GM21825 (cell line): Measurements from ENCODE around the gene QKI.
"Not testable (repeated sequence)": the region's sequence is repeated elsewhere in the genome, so short reads cannot be mapped to it uniquely, and the experiment has no call there.

Experiments
- ATAC-seq: cut with Tn5 transposase; IDR thresholded peaks from one replicate; pipeline ENCODE4 v1.9.1; 2021; ENCODE audit warnings: mild to moderate bottlenecking, moderate library complexity; ENCODE audit not compliant: unreplicated experiment

The QKI gene

GRCh38 chr6:163438298-163438939, 23.9 kb downstream of the QKI start:
- ATAC-seq: no peak

- ATAC-seq: no peak
These were observed 24.4 kb downstream of the QKI start for GRCh38 chr6:163438940-163439335.

DNA sequence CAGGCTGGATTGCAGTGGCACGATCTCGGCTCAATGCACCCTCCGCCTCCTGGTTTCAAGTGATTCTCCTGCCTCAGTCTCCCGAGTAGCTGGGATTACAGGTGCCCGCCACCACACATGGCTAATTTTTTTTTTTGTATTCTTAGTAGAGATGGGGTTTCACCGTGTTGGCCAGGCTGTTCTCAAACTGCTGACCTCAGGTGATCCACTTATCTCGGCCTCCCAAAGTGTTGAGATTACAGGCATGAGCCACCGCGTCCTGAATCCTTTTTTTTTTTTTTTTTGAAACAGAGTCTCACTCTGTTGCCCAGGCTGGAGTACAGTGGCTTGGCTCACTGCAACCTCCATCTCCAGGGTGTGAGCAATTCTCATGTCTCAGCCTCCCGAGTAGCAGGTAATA, 24.9 kb downstream of the QKI start:
- ATAC-seq: not testable (repeated sequence)

DNA sequence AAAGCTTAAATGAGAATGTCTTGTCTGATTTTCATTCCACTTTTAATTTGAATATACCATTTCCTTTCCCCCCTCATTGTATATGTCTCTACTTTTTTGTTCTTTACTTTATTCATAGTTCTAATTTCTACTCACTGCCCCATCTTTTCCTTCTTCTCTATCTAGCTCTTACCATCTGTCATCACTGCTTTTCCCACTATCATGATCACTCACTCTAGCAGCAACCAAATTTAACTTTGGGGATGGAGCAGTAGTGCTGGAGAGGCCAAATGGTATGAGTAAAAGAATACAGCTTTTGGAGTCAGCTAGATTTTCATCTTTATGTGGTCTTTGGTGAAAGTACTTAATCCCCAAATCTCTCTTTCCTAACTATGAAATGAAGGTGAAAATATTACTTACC, 25.5 kb downstream of the QKI start:
- ATAC-seq: no peak

DNA sequence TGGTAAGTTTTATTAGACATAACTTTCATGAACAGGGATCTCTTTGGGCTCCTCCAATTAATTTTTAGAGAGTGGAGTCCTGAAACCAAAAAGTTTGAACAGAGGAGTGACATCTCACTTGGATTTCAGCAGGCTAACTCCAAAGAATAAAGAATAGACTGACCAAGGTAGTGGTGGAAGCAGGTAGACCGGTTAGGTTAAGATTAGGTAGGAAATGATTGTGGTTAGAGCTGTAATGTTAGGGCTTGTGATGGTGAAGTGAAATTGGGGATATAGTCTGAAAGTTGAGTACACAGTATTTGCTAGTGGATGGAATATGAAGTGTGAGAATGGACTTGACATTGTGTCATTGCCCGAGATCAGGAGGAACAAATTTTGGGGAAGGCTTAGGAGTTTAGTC, 27.8 kb downstream of the QKI start:
- no peak for ATAC-seq

GRCh38 chr6:163444077-163444476, 29.6 kb downstream of the QKI start:
- no peak for ATAC-seq

GRCh38 chr6:163446549-163446948, 32.0 kb downstream of the QKI start:
- no peak for ATAC-seq

DNA sequence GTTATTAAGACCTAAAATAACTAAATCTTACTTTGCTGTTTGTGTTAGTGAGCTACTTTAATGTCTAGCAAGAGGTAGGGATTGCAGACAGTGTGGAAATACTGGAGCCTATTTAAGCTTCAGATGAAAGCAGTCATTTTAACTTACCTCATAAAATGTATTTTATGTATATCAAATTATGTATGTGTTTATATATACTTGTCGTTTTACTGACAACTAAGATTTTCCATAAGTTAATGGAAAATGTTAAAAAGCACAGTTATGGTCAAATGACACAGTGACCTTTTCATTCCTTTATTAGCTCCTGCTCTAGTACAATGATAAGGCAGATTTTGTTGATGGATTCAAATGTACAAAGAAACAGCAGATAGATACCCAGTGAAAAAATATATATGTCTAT, 34.6 kb downstream of the QKI start:
- ATAC-seq: no peak

GRCh38 chr6:163454425-163454824, 39.9 kb downstream of the QKI start:
- no peak for ATAC-seq

DNA sequence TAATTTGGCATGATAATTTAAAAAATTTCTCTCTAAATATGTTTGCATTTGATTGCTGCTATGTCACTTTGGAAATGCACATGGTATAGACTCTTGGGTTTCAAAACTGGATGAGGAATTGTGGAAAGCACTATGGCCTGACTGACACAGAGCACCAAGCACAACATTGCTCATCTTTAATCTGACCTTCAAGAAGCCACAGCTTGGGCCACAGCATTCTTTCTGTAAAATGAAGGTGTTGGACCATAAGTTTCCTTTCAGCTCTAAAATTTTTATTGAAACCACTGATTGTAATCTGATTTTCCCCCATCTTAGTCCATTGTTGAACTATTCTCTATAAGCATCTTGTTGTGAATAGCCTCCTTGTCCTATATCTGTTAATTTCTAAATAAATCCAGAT, 41.0 kb downstream of the QKI start:
- ATAC-seq: no peak

DNA sequence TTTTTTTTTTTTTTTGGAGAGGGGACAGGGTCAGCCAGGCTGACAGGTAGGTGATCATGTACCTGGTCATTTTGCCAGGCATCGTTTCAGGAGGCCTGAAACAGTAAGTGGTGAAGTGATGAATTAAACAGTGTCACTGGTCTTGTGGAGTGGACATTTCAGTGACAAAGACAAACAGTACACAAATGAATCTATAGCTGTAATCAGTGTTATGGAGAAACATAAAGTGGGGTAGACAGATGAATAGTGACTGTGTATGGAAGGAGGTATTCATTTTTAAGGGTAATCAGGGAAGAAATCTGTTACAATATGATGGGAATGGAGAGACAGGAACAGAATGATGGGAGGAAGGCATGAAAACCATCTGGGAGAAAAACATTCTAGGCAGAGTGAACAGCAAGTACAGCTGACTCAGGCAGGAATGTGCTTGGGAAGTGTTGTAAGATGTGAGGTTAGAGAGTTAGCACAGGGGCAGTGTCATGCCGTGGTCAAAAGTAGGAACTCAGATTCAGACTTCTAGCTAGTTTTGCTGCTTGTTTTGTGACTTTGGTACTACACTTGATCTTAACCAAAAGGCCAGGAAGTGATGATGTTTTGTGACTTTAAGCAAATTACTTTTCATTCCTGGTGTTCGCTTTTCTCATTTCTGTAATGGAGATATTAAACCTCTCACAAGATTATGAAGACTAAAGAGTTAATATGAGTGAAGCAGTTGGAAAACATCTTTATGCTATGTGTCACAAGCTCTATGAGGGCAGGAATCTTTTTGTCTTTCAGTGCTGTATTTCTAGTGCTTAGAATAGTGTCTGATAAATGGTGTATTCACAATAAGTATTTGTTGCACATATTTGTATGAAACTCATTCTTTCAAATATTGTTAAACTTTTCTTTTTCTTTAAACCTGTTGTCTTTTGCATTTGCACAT, 43.4 kb downstream of the QKI start:
- peak; percentile 38 for ATAC-seq

DNA sequence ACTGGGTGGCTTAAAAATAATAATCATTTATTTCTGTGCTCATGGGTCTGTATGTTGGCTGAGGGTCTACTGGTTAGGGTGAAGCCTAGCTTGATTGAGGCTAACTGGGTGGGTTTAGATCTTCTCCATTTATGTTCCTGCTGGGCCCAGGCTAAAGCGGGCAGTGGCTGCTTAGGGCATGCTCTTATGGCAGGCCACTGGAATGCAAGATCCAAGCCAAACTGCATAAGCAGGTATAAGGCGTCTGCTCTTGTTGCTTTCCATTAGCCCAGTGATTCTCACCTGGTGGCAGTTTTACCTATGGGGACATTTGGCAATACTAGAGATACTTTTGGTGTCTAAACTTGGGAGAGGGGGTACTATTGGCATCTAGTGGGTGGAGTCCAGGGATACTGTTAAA, 44.5 kb downstream of the QKI start:
- ATAC-seq: no peak

- ATAC-seq: no peak
These were observed 45.0 kb downstream of the QKI start for GRCh38 chr6:163459536-163459935.

DNA sequence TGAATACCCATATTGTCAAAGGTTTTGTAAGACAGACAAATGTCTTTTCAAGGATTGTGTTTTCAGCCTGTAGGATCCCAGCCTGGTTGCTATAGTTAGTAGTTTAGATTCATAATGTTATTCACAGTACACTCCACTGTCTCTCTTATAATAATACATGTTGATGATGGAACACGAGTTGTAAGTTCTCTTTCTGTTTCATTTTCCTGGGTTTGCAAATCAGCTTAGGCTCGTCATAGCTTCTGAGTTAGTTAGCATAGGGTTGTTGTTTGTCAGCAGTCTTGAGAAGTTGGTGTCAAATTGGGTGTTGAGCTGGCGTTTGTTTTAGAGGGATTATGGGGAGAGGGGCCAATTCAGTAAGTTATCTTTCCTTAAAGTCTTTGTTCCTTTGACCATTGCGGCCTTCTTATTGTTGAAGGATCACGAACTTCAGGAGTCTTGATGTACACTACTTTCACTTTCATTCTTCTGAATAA, 45.8 kb downstream of the QKI start:
- ATAC-seq: peak; percentile 83

GRCh38 chr6:163461696-163462095, 47.2 kb downstream of the QKI start:
- ATAC-seq: no peak

DNA sequence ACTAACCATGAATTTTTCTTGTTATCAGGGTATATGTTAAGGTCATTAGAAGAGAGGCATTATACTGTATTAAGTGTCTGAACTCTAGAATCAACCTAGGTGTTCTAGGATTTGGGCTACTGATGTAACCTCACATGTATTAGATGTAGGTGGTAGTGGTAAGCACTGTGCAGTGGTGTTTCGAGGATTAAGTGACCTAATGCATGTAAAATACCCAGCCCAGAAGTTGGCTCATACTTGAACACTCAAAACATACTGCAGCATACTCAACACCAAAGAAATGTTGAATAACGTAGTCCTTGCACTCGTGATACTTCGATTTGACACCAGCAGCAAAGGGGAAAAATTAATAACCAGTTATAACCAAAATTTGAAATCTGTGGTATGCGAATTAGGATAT, 48.7 kb downstream of the QKI start:
- ATAC-seq: no peak

DNA sequence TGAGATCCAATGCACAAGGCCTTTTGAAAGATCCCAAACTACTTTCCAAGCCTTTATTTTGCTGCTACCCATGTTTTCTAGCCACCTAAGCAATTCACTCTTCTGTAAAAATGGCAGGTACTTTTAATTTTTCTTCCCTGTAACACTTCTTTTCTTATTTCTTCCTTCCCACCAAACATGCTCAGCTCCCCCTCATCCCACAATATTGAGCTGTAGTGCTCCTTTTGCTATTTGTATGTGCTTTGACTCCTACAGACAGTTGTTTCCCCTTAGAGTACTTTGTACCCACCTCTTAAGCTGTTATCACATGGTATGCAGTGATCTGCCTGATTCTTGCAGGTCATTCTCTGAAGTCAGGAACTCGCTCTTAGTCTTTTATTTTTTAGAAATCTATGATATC, 49.3 kb downstream of the QKI start:
- ATAC-seq: no peak

- ATAC-seq: no peak
These were observed 52.4 kb downstream of the QKI start for GRCh38 chr6:163466839-163467390.

GRCh38 chr6:163468738-163469137, 54.2 kb downstream of the QKI start:
- no peak for ATAC-seq

- ATAC-seq: no peak
These were observed 55.0 kb downstream of the QKI start for GRCh38 chr6:163469459-163469985.

DNA sequence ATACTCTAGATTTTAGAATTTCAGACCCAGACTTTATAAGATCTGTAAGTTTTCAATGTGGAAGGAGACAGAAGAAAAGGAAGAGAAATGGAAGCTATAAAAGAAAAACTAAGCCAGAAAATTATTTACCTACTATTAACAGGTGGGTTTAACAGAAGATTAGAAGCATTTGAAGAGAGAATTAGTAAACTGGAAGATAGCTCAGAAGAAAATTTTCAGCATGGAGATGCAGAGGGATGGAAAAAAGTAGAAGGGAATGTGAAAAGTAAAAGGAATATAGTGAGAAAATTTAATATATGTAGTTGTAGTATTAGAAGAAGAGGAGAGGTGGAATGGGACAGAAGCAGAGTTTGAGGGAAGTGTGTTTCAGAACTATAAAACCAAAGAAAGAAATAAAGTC, 56.1 kb downstream of the QKI start:
- ATAC-seq: no peak

- ATAC-seq: no peak
These were observed 60.1 kb downstream of the QKI start for GRCh38 chr6:163474581-163474980.
